ENCODE results near the gene SMNDC1. TPM values are rescaled to one million over a fixed set of nuclear protein-coding genes. Genes with fewer than 3 reads are reported as not detected.

SMNDC1 gene
- total and polyA plus RNA-seq, 4 donors, result 4.9 to 6.8 (median 6.0) TPM

- Histone ChIP-seq H3K36me3 (ENCODE audit: control insufficient read depth in 4 of 4, insufficient read depth in 3 of 4, low read depth in 1 of 4, low read length in 3 of 4) (no peaks in the 10 kb centered on the region), H3K9ac (ENCODE audit: low read depth in 1 of 2, low read length in 2 of 2) (no peak overlapping the region), H3K27ac (ENCODE audit: low read depth in 1 of 2, low read length in 2 of 2) (no peak overlapping the region), H3K4me1 (ENCODE audit: control insufficient read depth in 4 of 4, insufficient read depth in 4 of 4, low read length in 3 of 4) (no peaks in the 10 kb centered on the region), H3K4me3 (ENCODE audit: low read depth in 1 of 3, low read length in 3 of 3) (no peak overlapping the region), H3K27me3 (ENCODE audit: control insufficient read depth in 4 of 4, insufficient read depth in 4 of 4, low read length in 3 of 4) (no peaks in the 10 kb centered on the region), H3K9me3 (ENCODE audit: control insufficient read depth in 4 of 4, low read length in 3 of 4) (no peaks in the 10 kb centered on the region)
- WGBS, result 85% methylated on average over 5 of the region's 5 CpGs
- TF ChIP-seq RAD21 (IDR thresholded peaks at IDR 0.05) (no peak), YY1 (IDR thresholded peaks at IDR 0.05) (no peak), MAX (IDR thresholded peaks at IDR 0.05) (no peak), JUND (IDR thresholded peaks at IDR 0.05) (no peak), ATF3 (IDR thresholded peaks at IDR 0.05) (no peak), FOXA1 (IDR thresholded peaks at IDR 0.05) (no peak), HNF4G (IDR thresholded peaks at IDR 0.05) (no peak)
- DNase-seq (ENCODE audit: low spot score), result no peak
These were observed 39.2 kb upstream of the SMNDC1 start for GRCh38 chr10:110343947-110344346.

- Histone ChIP-seq H3K9ac (ENCODE audit: low read depth in 1 of 2, low read length in 2 of 2) (no peak overlapping the region), H3K27ac (ENCODE audit: low read depth in 1 of 2, low read length in 2 of 2) (no peak overlapping the region), H3K9me3 (ENCODE audit: control insufficient read depth in 4 of 4, low read length in 3 of 4) (no peaks in the 10 kb centered on the region), H3K4me1 (ENCODE audit: control insufficient read depth in 4 of 4, insufficient read depth in 4 of 4, low read length in 3 of 4) (no peaks in the 10 kb centered on the region), H3K36me3 (ENCODE audit: control insufficient read depth in 4 of 4, insufficient read depth in 3 of 4, low read depth in 1 of 4, low read length in 3 of 4) (no peaks in the 10 kb centered on the region), H3K4me3 (ENCODE audit: low read depth in 1 of 3, low read length in 3 of 3) (no peak overlapping the region), H3K27me3 (ENCODE audit: control insufficient read depth in 4 of 4, insufficient read depth in 4 of 4, low read length in 3 of 4) (no peaks in the 10 kb centered on the region)
- no peak for TF ChIP-seq NR2F2 (IDR thresholded peaks at IDR 0.05)
- no peak for TF ChIP-seq FOXA1 (IDR thresholded peaks at IDR 0.05)
- TF ChIP-seq HNF4G (IDR thresholded peaks at IDR 0.05), result no peak
- TF ChIP-seq CTCF (IDR thresholded peaks at IDR 0.05; ENCODE audit: low read depth, low read length, missing input control), result no peak
- TF ChIP-seq EGR1 (IDR thresholded peaks at IDR 0.05; ENCODE audit: low read depth in 2 of 2), result no peak
- no peak for TF ChIP-seq MAX (IDR thresholded peaks at IDR 0.05)
- TF ChIP-seq RAD21 (IDR thresholded peaks at IDR 0.05), result no peak
- TF ChIP-seq SP1 (IDR thresholded peaks at IDR 0.05), result no peak
- TF ChIP-seq ATF3 (IDR thresholded peaks at IDR 0.05), result no peak
- no peak for TF ChIP-seq GABPA (IDR thresholded peaks at IDR 0.05 in 1 of 2, conservative IDR thresholded peaks at IDR 0.05 in 1 of 2)
- TF ChIP-seq FOXA2 (IDR thresholded peaks at IDR 0.05), result no peak
- no peak for TF ChIP-seq RXRA (IDR thresholded peaks at IDR 0.05)
- no peak for TF ChIP-seq YY1 (IDR thresholded peaks at IDR 0.05)
- no peak for TF ChIP-seq HNF4A (conservative IDR thresholded peaks at IDR 0.05)
- TF ChIP-seq TAF1 (conservative IDR thresholded peaks at IDR 0.05), result no peak
- DNase-seq (ENCODE audit: low spot score), result no peak
- WGBS, result 84% methylated on average over 6 of the region's 6 CpGs
These were observed 36.1 kb upstream of the SMNDC1 start for GRCh38 chr10:110340816-110341215.

GRCh38 chr10:110340122-110340521, 35.4 kb upstream of the SMNDC1 start:
- Histone ChIP-seq H3K9me3 (ENCODE audit: control insufficient read depth in 4 of 4, low read length in 3 of 4) (no peaks in the 10 kb centered on the region), H3K4me3 (ENCODE audit: low read depth in 1 of 3, low read length in 3 of 3) (no peak overlapping the region), H3K36me3 (ENCODE audit: control insufficient read depth in 4 of 4, insufficient read depth in 3 of 4, low read depth in 1 of 4, low read length in 3 of 4) (no peaks in the 10 kb centered on the region), H3K27me3 (ENCODE audit: control insufficient read depth in 4 of 4, insufficient read depth in 4 of 4, low read length in 3 of 4) (no peaks in the 10 kb centered on the region), H3K9ac (ENCODE audit: low read depth in 1 of 2, low read length in 2 of 2) (no peak overlapping the region), H3K27ac (ENCODE audit: low read depth in 1 of 2, low read length in 2 of 2) (no peak overlapping the region), H3K4me1 (ENCODE audit: control insufficient read depth in 4 of 4, insufficient read depth in 4 of 4, low read length in 3 of 4) (no peaks in the 10 kb centered on the region)
- 97% methylated on average over 4 of the region's 4 CpGs for WGBS
- DNase-seq (ENCODE audit: low spot score), result no peak
- TF ChIP-seq YY1 (IDR thresholded peaks at IDR 0.05) (no peak), ZBTB33 (IDR thresholded peaks at IDR 0.05) (no peak), TAF1 (conservative IDR thresholded peaks at IDR 0.05) (no peak), EGR1 (IDR thresholded peaks at IDR 0.05; ENCODE audit: low read depth in 2 of 2) (no peak), HNF4G (IDR thresholded peaks at IDR 0.05) (no peak), ATF3 (IDR thresholded peaks at IDR 0.05) (no peak), SP1 (IDR thresholded peaks at IDR 0.05) (no peak), RAD21 (IDR thresholded peaks at IDR 0.05) (no peak), CTCF (IDR thresholded peaks at IDR 0.05; ENCODE audit: low read depth, low read length, missing input control) (no peak)

All from liver (tissue), 9 donors.